Activated gamma-delta T cell treated with anti-CD3 and anti-CD28 coated beads, Interleukin-2, amount 50 U/mL, for 16 hours (primary cell): Measurements from ENCODE around the gene SH3RF3.

ENCODE experiments used
- DNase-seq: peaks from one replicate; pipeline ENCODE4 v3.0.0-alpha.2; 2020; ENCODE audit warnings: low read depth

Gene SH3RF3

GRCh38 chr2:109379507-109379906, 250.5 kb downstream of the SH3RF3 start:
- no peak for DNase-seq

DNA sequence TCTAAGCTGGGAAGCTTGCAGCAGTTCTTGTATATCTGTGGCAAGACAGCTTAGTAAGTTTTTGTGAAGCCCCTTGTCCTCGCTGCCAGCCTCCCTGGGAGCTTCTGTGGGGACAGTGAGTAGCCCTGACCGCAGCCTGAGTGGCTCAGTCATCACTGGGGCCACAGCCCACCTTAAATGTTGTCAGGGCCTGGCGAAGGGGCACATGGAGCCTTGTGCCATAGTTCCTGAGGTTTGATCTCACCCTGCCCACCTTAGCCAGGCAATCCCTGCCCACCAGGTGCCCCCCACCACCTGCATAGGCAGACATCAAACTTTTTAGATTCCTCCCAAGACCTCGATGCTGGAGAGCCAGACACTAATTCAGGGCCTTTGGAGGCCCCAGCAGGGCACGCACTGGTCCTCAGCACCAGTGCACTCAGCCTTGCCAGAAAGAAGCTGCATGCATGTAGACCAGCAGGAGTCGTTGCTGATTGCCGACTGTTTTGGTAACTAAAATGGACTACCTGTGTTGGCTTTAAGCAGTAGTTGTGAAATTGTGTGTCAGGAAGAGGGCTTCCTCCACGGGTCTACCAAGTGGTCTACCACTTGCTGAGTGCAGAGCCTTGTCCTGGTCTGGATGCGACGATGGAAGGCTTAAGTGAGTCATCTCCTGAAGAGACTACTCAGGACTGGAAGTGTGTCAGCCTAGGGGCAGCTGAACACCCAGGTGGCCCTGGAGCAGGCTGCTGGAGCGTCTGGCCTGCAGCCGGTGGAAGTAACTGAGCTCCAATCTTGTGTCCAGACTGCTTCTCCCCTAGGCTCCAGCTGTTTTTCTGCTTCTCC, 251.7 kb downstream of the SH3RF3 start:
- no peak for DNase-seq

DNA sequence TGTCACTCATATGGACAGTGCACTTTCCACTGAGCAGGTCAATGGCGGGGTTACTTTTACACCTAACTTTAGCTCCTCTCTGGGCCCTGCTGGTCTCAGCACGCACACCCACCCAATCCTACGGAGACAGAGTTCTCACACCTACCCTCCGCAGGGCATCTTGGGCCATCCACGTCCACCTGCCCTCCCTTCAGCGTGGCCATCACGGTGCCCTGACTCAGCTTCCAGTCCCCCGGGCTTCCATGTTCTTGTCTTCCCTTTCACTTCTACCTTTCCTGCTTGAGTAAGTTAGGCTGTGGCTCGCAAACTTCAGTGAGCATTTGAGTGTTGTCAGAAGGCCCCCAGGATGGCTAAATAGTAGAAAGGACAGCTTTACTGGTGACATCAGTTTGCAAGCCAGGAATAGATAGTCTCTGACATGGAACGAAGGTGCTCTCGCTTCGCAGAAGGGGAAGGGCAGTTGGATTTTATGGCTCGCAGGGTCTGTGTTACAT, 252.4 kb downstream of the SH3RF3 start:
- DNase-seq = no peak

- DNase-seq = no peak
Observed at GRCh38 chr2:109382226-109382895, 253.4 kb downstream of the SH3RF3 start.

DNA sequence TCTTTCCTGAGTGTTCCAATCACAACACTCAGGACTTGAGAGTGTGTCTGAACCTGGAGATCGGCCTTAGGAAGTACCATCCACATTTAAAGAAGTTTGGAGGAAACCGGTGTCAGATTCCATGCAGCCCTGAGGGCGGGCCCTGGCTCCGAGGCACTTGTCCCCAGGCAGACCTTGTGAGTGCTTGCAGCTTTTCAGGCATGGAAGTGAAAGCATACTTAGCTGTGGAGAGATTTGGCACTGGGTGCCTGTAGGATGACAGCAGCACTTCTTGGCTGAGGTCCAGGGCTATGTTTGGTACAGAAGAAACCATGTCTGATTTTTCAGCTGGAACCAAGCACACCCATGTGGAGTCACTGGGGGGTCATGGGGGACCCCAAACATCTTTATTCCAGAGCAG, 253.9 kb downstream of the SH3RF3 start:
- DNase-seq = no peak

- DNase-seq = no peak
Observed at GRCh38 chr2:109383505-109384307, 254.7 kb downstream of the SH3RF3 start.

DNA sequence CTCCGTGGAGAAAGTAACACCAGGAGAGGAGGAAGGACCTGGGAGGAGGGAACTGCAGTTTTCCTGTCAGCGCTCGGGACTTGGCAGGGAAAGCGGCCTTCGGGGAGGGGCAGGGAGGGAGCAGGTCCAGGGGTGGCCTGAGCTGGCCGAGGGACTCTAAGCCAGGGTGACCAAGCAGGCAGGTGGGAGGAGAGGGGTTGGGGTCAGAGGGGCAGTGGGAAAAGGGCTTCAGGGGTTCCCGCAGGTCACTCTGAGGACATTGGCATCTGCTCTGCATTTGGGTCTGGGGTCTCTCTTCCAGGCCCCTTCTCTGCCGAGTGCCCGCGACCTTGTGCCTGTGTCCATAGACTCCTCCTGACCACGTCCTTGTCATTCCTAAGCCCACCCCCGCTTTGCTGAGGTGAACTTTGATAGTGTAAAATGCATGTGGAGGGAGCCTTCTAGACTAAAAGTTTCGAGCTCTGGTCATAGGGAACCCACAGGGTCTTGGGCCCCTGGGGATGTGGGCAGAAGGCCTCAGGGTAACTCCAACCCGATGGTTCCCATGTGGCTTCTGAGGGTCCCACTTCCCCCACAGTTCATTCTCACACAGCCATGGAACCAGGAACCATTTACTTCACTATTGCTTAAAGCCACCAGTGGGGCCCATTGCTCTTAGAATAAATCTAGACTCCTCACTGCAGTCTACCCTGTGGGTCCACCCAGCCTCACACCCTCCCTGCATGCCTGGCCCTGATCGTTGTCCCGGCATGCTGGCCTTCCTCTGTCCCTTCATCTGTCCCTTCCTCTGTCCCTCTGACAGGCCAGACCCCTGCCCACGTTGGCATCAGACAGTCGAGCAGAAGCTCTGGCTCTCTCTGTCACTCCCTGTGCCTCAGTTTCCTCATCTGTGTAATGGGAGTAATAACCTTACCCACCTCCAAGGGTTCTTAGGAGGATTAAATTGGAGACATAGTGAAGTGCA, 255.6 kb downstream of the SH3RF3 start:
- no peak for DNase-seq

DNA sequence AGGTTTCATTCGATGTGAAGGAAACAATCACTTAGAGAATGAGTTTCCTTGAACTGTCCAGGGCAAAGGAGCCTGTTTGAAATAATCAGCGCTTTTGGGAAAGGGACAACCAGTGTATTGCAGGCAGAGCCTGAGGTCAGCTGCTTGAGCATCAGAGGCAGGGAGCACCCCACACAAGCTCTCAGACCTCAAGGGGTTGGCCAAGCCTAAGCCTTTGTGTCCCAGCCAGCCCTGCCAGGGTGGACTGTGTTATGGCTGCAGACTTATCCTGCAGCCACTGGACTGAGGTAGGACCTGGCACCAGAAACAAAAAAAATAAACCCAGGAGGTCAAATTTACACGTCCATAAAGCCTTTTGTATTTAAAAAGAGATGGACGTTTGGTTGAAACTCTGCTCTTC, 256.5 kb downstream of the SH3RF3 start:
- DNase-seq = no peak

GRCh38 chr2:109386004-109386695, 257.1 kb downstream of the SH3RF3 start:
- DNase-seq = no peak

DNA sequence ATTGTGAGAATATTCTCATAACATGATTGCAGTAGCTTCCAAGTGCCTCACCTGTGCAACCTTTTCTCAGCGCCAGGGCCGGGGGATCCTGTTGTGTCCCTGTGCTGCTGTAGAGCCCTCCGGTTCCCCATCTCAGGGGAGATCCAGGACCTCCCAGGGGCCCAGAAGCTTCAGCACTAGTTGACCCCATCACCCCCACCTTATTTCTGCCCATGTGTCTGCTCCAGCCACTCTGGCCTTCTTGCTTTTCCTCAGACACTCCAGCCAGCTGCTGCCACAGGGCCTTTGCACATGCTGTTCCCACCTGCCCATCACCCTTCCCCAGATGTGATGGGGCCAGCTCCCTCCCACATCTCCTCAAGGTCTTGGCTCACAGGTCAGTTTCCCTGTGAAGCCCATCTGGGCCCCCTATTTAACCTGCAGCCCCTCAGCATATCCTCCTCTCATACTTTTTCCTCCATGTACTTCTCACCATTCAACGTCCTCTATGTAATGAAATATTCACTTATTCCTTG, 258.3 kb downstream of the SH3RF3 start:
- no peak for DNase-seq

- no peak for DNase-seq
Observed at GRCh38 chr2:109387778-109388469, 258.9 kb downstream of the SH3RF3 start.

DNA sequence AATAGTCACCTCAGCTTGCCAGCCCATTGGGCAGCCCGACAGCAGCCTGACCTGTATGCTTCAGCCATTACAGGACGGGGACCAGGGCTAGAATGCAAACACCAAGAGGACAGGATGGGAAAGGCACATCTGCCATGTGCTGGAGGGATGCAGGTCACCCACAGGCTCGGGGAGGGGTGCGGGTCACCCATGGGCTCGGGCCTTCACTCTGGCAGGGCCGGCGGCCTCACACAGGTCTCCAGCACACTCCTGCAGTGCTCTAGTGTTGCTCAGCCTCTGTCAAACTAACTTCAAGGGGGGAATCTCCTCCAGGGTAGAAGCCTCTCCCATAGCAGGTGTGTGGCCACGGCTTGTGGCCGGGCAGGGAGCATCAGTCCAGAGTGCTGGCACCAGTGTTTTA, 262.2 kb downstream of the SH3RF3 start:
- no peak for DNase-seq

DNA sequence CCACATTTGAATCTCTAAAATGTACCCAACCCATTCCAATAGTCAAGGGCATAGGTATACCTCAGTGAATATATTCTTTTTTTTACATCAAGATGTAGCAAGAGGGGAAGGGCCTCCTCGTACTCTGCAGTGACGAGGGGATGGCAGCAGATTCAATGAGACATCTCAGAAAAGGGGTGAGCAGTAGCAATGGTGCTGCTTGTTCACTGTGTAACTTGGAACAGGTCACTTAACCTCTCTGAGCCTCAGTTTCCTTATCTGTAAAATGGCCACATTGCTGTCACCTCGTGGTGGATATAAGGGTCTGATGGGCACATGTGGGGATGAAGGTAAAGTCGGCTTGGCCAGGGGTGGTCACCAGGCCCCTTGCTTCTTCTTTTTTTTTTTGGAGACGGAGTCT, 263.1 kb downstream of the SH3RF3 start:
- no peak for DNase-seq

DNA sequence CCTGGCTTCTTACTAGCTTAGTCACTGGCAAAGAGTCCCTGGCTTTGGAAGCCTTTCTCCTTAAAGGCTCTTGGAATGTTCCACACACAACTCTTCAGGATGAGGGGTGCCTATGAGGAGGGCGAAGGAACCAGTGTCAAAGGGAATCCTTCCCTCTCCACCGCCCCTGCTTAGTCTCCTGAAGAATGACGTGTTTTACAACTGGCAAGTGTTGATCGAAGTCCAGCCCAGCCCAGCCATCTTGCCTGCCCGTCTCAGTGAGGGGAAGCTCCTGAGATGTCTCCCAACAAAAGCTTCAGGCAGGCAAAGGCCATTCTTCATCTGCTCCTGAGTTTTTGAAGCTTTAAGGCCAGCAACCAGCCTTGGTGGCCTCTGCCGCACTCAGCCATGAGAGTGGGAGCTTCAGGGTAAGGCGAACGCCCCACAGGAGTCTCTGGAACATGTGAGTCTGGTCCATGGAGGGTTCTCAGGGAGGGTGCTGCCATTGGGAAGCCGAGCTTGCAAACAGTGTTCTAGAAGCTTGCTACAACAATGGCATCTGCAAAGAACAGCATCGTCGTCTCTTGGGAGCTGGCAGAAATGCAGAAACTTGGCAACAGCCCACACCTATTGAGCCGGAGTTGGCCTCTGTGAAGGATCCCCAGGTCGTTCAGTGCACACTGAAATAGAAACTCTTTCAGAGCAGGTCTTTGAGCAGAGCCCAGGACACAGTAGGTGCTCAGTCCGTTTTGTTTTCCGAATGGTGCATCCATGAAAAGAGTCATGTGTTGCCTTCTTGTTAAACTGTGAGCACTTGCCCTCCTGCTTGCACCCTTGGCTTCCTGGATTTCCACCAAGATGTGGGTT, 264.0 kb downstream of the SH3RF3 start:
- DNase-seq = no peak

GRCh38 chr2:109393662-109393972, 264.6 kb downstream of the SH3RF3 start:
- DNase-seq = no peak

DNA sequence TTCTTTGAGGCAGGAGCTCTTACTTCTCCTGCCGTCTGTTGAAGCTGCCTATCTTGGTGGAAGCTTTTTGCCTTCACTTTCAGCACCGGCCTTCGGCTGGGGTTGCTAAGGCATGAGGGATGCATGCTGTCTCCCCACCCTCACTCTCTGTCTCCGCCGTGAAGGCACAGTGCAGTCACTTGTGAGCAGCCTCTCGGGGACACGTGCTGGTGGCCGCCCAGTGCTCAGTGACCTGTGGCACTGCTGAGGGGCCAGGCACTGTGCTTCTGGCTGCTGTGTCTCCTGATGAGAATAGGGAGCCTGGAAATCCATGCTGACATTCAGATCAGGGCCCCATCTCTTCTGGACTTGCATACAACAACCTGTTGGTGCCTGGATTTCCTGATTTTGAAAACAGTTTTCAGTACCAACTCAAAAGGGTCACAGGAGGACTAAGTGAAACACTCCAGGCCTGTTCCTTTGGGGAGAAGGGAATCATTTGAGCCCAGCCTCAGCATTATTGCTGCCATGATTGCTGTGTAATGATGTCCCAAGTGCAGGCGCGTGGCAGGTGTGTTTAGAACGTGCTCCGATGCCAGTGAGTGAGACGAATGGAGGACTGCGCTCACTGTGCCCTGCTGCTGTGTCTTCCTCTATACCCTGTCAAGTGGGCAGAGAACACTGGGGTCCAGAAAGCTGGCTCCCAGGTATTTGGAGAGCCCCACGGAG, 266.6 kb downstream of the SH3RF3 start:
- DNase-seq = no peak

DNA sequence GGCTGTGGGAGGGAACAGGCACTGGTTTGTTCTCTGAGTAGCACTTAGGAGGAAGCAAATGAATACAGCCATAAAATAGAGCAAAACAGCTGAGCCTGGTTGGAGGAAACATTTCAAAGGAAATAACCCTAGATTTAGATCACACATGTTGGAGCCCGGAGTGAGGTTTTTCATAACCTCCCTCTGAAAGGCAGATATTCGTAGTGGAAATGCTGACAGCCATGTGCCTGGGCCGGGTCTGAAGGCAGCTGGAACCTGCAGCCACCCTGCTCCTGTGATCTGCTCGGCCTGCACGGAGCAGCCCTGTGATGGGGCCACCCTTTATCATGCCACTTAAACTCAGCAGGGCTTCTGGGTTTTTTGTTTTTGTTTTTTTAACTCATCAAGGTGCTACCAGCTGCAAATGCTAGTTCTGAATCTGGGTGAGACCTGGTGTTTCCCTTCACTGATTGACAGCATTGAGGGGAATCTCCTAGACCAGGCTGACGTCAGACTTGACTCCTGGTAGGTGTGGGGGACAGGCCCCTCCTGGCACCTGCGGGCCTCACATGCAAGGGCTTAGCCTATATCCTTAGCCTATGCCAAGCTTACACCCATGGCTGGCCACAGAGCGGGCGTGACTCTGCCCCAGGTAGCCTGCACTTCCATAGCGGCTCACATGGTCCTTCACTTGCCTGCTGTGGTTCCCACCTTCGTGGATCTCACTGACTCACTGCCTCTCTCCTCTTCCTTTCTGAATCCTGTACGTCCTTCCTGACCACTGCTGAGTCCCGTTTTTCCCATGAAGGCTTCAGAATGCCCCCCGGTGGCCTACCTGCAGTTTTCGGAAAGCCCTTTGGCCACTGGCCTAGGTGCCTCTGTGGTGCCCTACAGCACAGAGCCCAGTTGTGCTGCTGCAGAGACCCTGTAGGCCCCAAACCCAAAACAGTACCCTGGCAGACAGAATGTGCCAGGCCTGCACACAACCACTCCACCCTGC, 267.5 kb downstream of the SH3RF3 start:
- no peak for DNase-seq
